NCI-H2107 treated with DMSO at 0.1 percent for 48 hours (cell line): ENCODE results near the gene ADGRL1.
"Not testable (repeated sequence)": the region's sequence is repeated elsewhere in the genome, so short reads cannot be mapped to it uniquely, and the experiment has no call there.

Source experiments
- DNase-seq: peaks from one replicate; lab custom pipeline; 2025; ENCODE audit not compliant: unreplicated experiment; lab: John Stamatoyannopoulos, UW

ADGRL1 gene

DNA sequence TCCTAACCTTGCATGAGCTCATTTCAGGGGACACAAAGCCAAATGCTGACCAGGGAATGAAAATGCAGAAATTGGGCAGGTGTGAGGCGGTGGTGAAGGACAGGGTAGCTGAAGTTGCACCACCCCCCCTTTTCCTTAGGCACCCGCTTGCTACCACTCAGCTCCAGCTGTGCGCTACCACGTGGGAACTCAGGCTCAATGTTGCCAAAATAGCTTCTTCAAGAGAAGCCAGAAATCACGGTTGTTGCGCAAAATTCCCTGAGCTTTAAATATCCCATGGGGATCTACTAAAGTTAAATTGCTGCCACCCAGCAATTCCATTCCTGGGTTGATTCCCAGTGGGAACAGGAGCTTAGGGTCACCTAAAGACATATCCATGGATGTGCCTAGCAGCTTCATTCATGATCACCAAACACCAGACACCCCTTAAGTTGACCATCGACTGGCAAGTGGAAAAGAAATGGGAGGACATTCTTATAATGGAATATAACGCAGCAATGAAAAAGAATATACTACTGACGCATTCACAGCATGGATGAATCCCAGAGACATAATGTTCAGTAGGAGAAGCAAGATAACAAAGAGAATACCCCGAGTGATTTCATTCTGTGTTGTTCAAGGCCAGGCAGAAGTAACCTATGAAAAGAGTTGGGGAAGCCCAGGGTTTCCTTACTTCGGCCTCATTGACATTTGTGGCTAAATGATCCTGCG is 12.8 kb upstream of the ADGRL1 start:
- no peak for DNase-seq

DNA sequence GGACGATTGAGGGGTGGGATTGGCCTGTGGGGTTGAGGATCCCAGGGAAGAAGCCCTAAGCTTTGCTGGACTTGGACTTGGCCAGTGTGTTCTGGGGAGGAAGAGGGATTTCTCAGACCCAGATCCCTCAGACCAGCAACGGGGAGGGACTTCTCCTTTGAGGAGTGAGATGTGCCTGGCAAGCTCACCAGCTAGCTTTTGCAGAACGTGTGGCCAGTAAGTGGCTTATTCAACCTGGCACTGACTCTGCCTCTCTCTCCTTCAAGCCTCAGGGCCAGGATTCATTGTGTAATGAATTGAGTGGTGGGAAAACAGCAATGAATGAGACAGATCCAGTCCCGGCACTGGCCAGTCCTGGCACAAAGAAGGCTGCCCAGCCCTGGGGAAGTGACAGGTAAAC is 11.9 kb upstream of the ADGRL1 start:
- DNase-seq, result not testable (repeated sequence)

DNA sequence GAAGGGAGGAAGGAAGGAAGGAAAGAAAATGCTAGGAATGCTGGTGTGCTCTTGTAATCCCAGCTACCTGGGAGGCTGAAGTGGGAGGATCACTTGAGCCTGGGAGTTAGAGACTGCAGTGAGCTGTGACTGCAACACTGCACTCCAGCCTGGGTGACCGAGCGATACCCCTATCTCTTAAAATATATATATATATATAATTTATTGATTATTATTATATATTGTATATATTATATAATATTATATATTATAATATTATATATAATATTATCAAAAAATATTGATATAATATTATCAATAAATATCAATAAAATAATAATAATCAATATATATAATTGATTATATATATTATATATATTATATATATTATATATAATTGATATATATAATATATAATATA is 8.6 kb upstream of the ADGRL1 start:
- no peak for DNase-seq

DNA sequence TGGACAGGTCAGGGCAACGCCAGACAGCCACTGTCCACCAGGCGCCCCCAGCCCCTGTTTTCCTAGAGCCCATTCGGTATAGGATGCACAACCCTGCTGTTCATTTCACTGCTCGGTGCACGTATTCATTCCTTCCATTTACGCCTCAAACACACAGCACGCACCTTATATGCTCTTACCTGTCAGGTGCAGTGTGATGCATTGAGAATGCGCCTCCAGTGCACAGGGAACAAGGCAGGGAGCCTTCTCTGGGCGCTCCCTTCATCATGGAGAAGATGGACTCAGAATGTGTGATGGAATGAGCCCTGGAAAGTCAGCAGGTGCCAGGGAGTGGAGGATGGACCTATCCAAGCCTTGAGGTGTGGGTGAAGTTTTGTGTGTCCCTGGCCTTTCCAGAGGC is 4.2 kb upstream of the ADGRL1 start:
- DNase-seq, result not testable (repeated sequence)

DNA sequence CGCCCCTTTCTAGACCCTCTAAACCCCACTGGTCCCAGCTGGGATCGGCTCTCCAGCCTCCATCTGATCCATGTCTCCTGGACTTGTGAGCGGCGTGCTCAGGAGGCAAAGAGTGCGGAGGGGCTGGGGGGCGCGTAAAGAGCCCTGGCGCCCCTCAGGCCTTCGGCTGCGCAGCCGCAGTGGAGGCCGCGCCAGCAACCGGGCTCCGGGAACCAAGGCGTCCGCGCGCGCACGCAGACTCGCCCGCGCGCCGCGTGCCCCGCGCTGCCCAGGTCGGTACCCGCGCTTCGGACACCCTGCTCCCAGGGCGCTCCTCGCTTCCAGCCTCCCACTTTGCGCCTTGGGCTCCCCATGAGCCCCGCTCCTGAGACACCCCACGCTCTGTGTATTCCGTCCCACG is 3.4 kb upstream of the ADGRL1 start:
- not testable (repeated sequence) for DNase-seq

DNA sequence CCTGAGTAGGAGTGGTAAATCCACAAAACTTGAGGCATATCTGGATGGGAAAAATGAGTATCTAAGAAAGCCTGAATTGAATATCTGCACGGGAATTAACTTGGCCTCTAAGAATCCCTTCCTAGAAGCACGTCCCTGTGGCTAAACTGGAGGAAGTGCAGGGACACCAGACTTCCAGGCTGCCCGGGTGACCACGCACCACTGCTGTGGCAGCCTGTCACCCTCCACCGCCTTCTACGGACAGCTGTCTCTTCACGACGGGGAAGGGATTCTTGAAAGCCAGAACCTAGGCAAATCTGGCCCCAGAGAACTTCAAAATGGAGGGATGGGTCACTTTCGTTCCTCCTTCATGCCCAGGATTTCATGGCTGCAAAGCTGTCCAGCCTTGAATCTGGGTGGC is 2.5 kb upstream of the ADGRL1 start:
- DNase-seq, result not testable (repeated sequence)

DNA sequence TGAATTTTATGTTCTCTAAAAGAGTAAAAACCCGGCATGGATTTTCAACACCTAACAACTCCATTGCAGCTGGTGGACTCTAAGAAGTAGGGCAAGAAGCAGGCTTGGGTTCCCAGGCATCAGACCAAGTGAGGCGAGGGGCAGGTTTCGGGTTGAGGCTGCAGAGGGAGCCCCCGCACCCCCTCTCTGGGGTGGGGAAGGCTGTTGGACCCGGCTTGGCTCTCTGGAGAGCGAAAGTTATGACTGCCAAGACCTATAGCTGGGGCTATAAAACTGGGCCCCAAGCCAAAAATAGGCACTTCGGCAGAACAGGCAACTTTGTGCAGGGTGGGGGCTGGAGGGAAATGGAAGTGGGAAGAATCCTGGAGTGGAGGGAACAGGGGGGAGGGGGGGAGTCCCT is 1.8 kb upstream of the ADGRL1 start:
- DNase-seq, result not testable (repeated sequence)

DNA sequence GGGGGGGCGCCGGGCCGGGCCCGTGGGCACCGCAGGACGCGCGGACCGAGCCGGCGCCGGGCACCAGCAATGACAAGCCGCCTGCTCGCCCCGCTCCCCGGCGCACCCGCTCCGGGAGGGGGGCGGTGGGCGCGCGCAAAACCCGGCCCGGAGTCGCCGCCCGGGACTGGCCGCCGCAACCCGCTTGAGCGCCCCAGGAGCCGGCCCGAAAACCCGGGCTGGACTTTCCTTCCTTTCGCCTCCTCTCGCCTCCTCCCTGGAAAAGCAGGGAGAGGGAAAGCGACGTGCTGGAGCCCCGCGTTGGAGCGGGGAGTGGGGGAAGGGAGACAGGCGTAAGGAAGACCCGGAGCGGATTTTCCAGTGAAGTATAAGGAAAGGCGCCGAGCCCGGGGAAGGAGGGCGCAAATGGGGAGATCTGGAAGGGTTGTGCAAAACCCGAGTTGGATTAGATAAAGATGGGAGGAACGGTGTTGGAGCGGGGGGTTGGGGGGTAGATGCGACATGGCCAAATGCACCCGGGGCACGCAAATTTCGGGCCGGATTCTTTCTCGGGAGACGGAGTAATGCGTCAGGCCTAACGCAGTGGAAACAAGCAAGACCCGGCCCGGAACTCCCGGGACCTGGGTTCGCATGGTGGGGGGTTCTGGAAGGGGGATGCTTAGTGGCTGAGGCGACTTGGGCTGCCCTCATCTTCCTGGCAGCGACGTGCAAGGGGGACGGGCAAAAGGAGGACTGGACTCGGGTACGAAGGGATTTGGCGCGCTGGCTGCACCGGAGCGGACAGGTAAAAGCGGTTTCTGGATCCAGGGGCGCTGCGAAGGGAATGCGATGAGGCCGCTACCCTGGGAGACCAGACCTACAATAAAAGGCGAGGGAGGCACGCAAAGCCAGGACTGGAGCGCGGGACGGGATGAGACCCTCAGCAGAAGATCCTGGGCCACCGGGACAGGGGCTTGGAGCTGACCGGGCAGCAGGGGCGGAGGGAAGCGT is 1.1 kb upstream of the ADGRL1 start:
- DNase-seq, result peak; percentile 67

DNA sequence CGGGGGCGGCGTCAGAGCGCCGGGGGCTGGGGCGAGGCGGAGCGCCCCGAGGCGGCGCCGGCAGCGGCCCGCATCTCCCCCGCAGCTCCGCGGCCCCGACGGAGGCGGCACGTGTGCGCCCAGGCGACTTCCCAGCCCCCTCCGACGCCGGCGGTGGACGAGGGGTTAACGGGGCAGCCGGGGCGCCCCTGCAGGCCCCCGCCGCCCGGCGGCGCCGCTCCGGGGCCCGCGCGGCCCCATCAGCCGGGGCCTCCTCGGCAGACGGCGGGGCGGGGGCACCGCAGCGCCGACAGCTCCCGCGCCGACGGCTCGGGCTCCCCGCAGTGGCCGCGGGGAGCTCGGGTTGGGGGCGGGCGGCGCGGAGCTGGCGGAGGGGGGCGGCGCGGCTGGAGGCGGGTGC is 339 bp upstream of the ADGRL1 start:
- not testable (repeated sequence) for DNase-seq

DNA sequence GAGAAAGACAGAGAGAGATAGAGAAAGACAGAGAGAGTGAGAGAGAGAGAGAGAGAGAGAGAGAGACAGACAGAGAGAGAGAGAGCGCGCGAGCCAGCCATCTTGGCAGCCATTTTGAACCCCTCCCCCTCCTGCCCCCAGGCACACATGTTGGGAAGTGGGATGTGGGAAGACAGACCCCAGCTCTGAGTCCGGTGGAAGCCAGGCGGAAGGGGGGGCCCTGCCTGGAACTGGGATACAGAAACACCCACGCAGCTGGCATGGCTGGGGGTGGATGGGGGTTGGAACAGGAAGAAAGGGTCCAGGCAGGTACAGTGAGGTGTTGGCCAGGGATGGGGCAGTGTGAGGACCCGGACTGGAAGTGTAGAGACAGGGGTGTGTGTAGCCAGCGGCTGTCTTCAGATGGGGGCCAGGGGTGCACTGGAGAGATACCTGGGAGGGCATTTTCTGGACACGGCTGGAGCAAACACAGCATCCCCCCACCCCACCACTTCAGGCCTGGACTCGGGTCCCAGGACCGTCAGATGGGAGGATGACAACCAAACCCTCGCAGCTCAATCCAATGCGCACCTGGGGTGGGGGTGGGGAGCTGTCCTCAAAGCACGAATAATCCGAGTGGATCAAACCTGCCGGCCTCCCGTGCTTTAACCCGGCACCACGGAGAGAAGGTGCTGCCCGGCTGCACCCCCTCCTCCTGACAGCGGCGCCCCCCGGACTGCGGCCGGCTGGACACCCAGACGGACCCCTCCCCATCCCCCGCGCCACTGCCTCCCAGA is 1.1 kb downstream of the ADGRL1 start:
- not testable (repeated sequence) for DNase-seq

DNA sequence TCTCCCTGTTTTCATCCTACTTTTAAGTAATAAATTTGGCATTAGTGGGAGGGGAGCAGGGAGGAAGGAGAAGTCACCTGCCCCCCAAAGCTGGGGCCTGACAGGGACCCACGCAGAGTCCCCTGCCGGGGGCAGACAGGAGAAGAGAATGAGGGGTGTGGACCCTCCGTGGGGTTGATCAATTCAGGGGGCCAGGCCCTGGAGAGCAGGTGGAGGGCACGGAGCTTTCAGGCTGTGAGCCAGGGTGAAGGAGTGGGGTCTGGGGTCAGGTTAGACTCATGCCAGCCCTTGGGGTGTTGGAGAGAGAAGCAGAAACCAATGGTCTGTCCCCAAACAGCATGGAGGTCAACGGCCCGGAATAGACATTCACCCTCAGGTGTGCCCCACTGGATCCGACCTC is 1.8 kb downstream of the ADGRL1 start:
- DNase-seq, result not testable (repeated sequence)

DNA sequence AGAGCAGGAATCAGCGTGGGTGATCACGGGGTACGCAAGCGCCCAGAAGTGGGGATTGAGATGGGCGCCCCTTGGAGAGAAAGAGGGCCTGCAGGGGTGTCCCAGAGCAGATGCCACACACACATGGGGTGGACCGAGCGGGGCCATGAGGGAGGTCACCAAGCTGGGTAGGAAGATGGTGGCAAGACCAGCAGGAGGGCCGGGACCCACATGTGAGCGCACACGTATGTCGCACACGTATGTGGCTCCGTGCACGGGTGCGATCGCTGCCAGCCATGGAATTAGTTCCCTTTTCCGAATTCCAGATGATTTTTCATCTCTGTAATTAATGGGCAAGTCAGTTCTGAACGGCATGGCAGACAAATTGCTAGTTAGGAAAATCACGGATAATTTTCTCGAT is 2.2 kb downstream of the ADGRL1 start:
- DNase-seq, result not testable (repeated sequence)

DNA sequence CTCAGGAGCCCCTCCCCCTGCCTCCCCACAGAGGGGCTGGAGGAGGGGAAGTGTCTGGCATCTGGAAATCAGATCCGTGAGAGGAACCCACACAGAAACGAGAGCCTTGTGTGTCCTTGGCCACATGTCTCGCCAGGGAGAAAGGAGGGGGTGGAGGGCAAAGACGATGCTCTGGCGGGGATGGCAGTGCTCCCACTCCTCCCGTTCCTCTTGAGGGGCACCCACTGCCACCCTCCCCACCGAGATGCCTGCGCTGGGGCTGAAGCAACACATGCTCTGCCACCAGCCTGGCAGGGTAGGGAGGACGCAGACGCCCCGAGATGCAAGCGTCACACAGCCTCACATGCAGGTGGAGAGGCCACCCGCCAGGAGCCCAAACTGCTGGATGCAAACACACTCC is 2.8 kb downstream of the ADGRL1 start:
- no peak for DNase-seq

DNA sequence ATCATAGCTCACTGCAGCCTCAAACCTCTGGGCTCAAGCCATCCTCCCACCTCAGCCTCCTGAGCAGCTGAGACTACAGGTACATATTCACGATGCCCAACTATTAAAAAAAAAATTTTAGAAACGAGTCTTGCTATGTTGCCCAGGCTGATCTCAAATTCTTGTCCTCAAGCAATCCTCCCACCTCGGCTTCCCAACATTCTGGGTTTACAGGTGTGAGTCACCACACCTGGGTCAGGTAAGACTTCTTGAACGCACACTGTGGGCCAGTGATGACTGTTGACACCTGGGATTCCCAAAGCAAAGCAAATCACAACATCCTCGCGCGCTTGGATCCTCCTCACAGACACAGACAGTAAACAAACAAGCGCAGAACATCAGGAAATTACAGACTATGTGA is 4.5 kb downstream of the ADGRL1 start:
- not testable (repeated sequence) for DNase-seq

DNA sequence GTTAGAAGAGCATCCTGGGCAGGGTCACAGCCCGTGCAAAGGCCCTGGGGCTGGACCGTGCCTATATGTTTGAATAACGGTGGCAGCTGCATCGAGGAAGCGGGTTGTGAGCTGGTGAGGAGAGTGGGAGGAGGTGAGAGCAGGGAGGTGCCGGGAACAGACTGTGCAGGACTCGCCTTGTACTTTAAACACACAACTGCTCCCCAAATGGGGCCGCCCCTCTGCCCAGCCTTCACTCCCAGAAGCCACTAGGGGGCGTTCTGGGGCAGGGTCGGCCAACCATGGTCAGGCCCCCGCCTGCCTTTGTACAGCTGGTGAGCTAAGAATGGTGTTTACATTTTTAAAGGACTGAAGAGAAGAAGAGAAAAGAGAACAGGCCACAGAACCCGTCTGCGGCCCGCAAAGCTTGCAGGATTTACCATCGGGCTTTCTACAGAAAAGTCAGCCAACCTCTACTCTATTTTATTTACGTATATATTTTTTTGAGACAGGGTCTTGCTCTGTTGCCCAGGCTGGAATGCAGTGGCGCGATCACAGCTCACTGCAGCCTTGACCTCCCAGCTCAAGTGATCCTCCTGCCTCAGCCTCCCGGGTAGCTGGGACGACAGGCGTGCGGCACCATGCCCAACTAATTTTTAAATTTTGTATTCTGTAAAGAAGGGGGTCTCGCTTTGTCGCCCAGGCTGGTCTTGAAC is 5.7 kb downstream of the ADGRL1 start:
- DNase-seq, result not testable (repeated sequence)

DNA sequence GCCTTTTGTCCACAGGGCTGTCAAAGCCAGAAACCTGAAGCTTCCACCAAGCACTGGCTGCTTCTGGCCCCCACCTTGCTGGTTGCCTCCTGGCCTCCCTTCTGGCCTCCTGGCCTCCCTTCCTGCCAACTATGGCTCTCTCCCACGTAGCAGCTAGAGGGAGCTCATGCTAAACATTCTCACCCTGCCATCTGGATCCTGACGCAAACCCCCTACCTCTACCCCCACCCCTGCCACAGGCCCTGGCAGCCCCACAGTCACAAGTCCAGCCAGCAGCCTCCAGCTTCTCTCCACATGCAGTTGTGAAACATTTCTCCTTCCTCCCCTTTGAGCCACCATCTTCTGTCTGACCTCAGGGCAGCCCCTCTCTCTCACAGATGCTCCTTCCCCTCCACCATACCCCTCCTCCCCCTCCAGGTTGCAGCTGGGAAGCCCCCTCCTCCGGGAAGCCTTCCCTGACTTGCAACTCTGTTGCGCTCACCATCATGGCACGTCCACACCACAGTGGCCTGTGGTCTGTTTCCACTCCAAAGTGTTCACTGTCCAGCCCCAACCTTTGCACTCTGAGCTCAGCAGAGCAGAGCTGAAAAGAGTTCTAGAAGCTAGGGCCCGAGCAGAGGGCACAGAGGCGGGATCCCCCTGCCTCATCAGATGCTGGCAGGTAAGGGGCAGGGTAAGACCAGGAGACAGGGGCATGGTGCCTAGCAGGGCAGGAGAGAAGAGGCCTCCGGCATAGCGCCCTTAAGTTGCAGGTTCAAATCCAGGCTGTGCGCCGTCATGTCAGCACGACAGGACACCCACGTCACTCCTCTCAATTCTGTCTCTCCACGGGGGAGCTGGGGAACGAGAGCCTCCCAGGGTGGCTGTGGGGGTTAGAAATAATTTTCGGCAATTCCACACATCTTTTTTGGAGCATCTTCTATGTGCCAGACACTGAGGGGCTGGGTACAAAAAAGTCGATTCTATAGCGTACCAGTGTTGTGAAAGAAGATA is 7.3 kb downstream of the ADGRL1 start:
- no peak for DNase-seq

DNA sequence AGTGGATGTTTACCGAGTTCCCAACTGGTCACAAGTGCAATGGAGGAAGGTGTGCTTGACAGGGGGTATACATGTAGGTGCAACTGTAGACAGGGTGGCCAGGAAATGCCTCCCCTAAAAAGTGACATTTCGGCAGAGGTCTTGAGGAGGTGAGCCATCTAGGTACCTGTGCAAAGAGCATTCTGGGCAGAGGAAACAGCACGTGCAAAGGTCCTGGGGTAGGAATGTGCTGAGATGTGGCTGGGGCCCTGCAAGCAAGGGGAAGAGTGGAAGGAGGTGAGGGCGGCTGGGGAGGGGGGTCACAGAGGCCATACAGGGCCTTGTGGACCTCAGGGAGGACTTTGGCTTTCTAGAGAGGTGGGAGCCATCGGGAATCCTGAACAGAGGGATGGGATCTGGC is 8.1 kb downstream of the ADGRL1 start:
- no peak for DNase-seq

DNA sequence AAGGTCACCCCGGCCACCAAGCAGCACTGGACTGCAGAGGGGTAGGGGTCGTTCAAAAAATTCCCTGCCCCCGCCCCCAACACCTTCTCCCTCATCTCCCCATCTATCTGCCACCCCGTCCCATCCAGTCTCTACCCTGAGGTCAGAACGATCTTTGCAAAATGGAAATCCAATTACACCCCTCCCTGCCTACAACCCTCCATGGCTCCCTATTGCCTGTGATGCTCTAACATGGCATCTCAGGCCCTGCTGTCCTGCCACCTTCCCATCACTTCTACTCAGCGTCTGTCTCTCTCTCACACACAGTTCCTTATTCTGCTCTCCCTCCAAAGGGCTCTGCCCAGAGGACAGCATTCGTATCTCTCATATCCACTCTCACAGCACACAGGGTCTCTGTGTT is 8.7 kb downstream of the ADGRL1 start:
- DNase-seq, result not testable (repeated sequence)

DNA sequence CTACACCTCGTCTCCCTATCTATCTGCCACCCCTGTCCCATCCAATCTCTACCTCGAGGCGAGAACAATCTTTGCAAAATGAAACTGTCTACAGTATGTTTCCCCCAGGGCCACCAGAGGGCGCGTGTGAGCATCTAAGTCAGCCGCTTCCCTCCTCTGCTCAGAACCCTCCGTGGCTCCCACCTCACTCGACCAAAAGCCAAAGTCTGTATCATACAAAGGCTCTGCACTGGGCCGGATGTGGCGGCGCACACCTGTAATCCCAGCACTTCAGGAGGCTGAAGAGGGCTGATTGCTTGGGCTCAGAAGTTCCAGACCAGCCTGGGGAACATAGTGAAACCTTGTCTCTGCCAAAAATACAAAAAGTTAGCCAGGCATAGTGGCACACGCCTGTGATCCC is 9.9 kb downstream of the ADGRL1 start:
- not testable (repeated sequence) for DNase-seq
